Body of pancreas (tissue), 4 donors: ENCODE results near the gene DBET.

Source experiments
- POLR2A ChIP-seq, 3 donors: fragments of 450-650 bp; IDR thresholded peaks; one replicate each; pipeline ENCODE4 v1.6.1; 2016; ENCODE audit warnings: antibody characterized with exemption in 3 of 3, mild to moderate bottlenecking in 2 of 3
- TF ChIP-seq, protein P1 (sequence below), 7 experiments: fragments of 450-650 bp in 4 of 7; fragments of 200-600 bp in 3 of 7; sonication (generic) in 3 of 7; IDR thresholded peaks; one replicate each; pipeline ENCODE4 v1.5.1; 2016 to 2019; ENCODE audit warnings: antibody characterized with exemption in 7 of 7

DNA sequence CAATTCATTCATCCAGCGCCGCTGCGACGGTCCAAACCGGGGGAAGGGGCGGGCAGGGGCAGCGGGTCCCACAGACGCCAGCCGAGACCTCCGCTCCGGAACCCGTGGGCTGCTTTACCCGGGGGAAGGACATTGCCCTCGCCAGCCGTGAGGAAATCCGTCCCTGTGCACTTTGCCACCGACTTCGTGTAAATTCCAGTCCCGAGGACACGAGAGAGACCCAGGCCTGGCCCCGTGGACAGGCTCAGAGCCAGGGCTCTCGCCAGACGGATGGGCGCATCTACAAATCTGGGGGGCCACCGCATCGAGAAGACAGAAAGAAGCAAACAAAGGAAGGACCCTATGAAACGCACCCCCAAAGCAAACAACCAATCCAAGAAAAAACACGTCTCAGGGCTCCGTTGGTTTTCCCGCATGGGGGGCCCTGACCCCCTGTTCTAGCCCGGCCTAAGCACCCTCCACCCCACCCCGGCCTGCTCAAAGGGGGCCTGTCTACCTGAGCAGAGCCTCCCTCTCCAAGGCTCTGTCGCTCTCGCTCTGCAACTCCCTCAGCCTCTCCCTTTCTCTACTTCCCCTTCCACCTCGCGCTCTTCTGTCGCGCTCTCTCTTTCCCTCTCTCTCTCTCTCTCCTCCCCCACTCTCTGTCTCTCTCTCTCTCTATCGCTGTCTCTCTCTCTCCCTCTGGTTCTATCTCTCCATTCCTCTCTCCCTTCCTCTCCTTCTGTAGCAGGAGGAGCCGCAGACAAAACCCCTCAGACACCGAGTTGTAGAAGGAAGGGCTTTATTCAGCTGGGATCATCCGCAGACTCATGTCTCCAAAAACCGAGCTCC lies 48.5 kb upstream of the DBET start:
- TF ChIP-seq, protein P1, sequence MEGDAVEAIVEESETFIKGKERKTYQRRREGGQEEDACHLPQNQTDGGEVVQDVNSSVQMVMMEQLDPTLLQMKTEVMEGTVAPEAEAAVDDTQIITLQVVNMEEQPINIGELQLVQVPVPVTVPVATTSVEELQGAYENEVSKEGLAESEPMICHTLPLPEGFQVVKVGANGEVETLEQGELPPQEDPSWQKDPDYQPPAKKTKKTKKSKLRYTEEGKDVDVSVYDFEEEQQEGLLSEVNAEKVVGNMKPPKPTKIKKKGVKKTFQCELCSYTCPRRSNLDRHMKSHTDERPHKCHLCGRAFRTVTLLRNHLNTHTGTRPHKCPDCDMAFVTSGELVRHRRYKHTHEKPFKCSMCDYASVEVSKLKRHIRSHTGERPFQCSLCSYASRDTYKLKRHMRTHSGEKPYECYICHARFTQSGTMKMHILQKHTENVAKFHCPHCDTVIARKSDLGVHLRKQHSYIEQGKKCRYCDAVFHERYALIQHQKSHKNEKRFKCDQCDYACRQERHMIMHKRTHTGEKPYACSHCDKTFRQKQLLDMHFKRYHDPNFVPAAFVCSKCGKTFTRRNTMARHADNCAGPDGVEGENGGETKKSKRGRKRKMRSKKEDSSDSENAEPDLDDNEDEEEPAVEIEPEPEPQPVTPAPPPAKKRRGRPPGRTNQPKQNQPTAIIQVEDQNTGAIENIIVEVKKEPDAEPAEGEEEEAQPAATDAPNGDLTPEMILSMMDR (IDR thresholded peaks at IDR 0.05): no peak
- no peak for TF ChIP-seq POLR2A (IDR thresholded peaks at IDR 0.05)
